ENCODE measurements around the gene TEKTIP1.

TEKTIP1 gene

DNA sequence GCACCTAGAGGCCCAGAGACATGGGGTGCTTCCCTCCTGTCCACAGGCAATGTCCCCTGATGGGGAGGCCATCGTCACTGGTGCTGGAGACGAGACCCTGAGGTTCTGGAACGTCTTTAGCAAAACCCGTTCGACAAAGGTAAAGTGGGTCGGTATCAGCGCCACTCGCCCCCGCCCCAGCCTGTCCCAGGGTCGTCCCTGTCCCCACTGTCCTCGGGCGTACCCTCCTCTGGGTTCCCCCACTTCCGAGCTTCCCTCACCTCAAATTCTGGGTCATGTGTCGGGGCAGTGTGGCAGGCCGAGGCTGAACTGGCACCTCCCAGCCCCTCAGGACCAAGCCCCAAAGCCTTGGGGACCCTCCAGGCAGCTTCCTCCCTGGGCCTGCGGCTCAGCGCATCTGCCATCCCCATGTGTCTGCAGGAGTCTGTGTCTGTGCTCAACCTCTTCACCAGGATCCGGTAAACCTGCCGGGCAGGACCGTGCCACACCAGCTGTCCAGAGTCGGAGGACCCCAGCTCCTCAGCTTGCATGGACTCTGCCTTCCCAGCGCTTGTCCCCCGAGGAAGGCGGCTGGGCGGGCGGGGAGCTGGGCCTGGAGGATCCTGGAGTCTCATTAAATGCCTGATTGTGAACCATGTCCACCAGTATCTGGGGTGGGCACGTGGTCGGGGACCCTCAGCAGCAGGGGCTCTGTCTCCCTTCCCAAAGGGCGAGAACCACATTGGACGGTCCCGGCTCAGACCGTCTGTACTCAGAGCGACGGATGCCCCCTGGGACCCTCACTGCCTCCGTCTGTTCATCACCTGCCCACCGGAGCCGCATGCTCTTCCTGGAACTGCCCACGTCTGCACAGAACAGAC is 4.4 kb upstream of the TEKTIP1 start:
- H3K27ac Mint-ChIP-seq = no peak overlapping the region
- H3K4me3 Mint-ChIP-seq = no peak overlapping the region
- no peaks in the 10 kb centered on the region for H3K9me3 Mint-ChIP-seq
- H3K36me3 Mint-ChIP-seq (ENCODE audit: low read depth) = peaks cover 16% of the 10 kb centered on the region
- no peak for DNase-seq
- TF ChIP-seq, protein P1, sequence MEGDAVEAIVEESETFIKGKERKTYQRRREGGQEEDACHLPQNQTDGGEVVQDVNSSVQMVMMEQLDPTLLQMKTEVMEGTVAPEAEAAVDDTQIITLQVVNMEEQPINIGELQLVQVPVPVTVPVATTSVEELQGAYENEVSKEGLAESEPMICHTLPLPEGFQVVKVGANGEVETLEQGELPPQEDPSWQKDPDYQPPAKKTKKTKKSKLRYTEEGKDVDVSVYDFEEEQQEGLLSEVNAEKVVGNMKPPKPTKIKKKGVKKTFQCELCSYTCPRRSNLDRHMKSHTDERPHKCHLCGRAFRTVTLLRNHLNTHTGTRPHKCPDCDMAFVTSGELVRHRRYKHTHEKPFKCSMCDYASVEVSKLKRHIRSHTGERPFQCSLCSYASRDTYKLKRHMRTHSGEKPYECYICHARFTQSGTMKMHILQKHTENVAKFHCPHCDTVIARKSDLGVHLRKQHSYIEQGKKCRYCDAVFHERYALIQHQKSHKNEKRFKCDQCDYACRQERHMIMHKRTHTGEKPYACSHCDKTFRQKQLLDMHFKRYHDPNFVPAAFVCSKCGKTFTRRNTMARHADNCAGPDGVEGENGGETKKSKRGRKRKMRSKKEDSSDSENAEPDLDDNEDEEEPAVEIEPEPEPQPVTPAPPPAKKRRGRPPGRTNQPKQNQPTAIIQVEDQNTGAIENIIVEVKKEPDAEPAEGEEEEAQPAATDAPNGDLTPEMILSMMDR (IDR thresholded peaks at IDR 0.05) = no peak
- peaks cover 5% of the 10 kb centered on the region for H3K4me1 Mint-ChIP-seq
- no peaks in the 10 kb centered on the region for H3K27me3 Mint-ChIP-seq (ENCODE audit: low read depth, poor library complexity)

DNA sequence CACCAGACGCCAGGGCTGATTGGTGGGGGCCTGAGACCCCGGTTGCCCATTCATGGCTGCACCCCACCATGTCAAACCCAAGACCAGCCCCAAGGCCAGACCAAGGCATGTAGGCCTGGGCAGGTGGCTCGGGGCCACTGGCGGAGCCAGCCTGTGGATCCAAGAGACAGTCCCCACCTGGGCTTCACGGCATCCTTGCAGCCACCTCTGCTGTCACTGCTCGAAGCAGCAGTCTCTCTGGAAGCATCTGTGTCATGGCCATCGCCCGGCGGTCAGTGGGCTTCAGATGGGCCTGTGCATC is 3.8 kb upstream of the TEKTIP1 start:
- Mint-ChIP-seq H3K9me3 (no peaks in the 10 kb centered on the region), H3K4me1 (peaks cover 6% of the 10 kb centered on the region), H3K27ac (no peak overlapping the region), H3K27me3 (ENCODE audit: low read depth, poor library complexity) (no peaks in the 10 kb centered on the region), H3K4me3 (no peak overlapping the region), H3K36me3 (ENCODE audit: low read depth) (peaks cover 19% of the 10 kb centered on the region)
- TF ChIP-seq, protein P1 (IDR thresholded peaks at IDR 0.05) = no peak
- DNase-seq = no peak

DNA sequence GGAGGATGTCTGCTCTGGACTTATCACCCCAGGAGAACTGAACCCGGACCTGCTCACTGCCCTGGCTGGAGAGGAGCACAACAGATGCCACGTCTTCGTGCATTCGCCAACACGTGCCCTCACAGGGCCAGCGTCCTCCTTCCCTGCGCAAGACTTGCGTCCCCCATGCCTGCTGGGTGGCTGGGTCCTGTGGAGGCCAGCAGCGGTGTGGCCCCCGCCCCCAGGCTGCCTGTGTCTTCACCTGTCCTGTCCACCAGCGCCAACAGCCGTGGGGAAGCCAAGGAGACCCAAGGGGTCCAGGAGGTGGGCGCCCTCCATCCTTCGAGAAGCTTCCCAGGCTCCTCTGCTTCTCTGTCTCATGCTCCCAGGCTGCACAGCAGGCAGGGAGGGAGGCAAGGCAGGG is 3.4 kb upstream of the TEKTIP1 start:
- TF ChIP-seq, protein P1 (IDR thresholded peaks at IDR 0.05) = no peak
- Mint-ChIP-seq H3K4me1 (peaks cover 6% of the 10 kb centered on the region), H3K4me3 (no peak overlapping the region), H3K27ac (no peak overlapping the region), H3K9me3 (no peaks in the 10 kb centered on the region), H3K36me3 (ENCODE audit: low read depth) (peaks cover 19% of the 10 kb centered on the region), H3K27me3 (ENCODE audit: low read depth, poor library complexity) (no peaks in the 10 kb centered on the region)
- no peak for DNase-seq

DNA sequence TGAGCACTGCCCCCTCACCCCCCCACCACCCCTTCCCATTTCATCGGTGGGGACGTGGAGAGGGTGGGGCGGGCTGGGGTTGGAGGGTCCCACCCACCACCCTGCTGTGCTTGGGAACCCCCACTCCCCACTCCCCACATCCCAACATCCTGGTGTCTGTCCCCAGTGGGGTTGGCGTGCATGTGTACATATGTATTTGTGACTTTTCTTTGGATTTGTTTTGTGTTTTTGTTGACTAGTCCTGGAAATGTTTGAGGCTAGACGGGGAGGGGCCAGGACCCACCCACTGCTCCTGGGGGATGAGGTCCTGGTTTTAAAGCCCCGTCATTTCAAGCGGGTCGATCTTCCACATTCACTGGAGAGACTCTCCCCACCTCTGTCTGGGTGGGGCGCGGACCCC is 3.0 kb upstream of the TEKTIP1 start:
- peaks cover 19% of the 10 kb centered on the region for H3K36me3 Mint-ChIP-seq (ENCODE audit: low read depth)
- H3K27ac Mint-ChIP-seq = no peak overlapping the region
- peaks cover 6% of the 10 kb centered on the region for H3K4me1 Mint-ChIP-seq
- DNase-seq = no peak
- H3K4me3 Mint-ChIP-seq = no peak overlapping the region
- TF ChIP-seq, protein P1 (IDR thresholded peaks at IDR 0.05) = no peak
- H3K27me3 Mint-ChIP-seq (ENCODE audit: low read depth, poor library complexity) = no peaks in the 10 kb centered on the region
- H3K9me3 Mint-ChIP-seq = no peaks in the 10 kb centered on the region

DNA sequence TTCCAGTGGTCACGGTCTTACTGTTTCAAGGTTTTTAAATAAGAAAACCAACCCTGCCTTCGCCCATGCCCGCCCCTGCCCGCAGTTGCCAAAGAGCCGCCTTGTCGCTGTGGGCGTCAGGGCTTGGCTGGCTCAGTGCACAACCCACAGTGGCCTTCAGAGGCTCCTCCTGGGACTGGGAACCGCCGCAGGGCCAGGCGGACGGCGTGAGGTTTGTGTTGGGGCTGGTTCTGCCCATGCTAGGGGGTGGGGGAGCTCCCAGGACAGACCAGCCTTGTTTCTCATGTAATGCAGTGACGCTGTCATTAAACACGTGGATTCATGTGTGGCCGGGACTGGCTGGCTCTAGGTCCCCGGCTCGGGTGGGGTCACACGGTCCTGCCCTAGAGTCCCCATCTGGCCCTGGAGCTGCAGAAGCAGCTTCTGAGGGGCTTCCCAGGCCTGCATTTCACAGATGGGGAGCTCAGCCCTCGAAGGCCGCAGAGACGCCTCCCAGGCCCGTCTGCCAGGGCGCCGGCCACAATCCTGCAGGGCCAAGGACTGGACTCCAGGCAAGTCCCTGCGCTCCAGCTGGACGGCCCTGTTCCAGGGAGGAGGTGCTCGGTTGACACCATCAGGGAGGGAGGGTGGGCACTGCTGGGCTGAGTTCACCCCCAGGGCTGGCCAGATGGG is 2.4 kb upstream of the TEKTIP1 start:
- Mint-ChIP-seq H3K9me3 (no peaks in the 10 kb centered on the region), H3K4me1 (peaks cover 6% of the 10 kb centered on the region), H3K4me3 (no peak overlapping the region), H3K27me3 (ENCODE audit: low read depth, poor library complexity) (no peaks in the 10 kb centered on the region), H3K27ac (no peak overlapping the region), H3K36me3 (ENCODE audit: low read depth) (peaks cover 19% of the 10 kb centered on the region)
- TF ChIP-seq, protein P1 (IDR thresholded peaks at IDR 0.05) = no peak
- no peak for DNase-seq

DNA sequence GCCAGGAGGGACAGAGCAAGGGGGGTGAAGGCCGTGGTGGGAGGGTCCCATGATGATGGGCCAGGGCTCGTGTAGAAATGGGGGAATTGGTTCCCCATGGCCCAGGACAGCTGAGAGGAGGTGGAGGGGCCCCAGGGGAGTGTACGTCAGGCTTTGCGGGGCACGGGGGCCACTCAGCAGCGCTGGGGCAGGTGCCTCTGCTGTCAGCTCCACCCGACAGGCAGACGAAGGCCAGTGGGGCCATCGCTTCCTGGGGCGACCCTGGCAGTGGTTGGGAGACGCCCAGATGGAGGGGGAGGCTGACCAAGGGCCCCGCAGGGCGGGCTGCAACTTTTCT is 1.9 kb upstream of the TEKTIP1 start:
- H3K9me3 Mint-ChIP-seq = no peaks in the 10 kb centered on the region
- peaks cover 19% of the 10 kb centered on the region for H3K36me3 Mint-ChIP-seq (ENCODE audit: low read depth)
- H3K4me3 Mint-ChIP-seq = no peak overlapping the region
- no peak overlapping the region for H3K27ac Mint-ChIP-seq
- no peak for DNase-seq
- H3K4me1 Mint-ChIP-seq = peaks cover 6% of the 10 kb centered on the region
- H3K27me3 Mint-ChIP-seq (ENCODE audit: low read depth, poor library complexity) = no peaks in the 10 kb centered on the region
- TF ChIP-seq, protein P1 (IDR thresholded peaks at IDR 0.05) = no peak

All from nephron progenitor cell (in vitro differentiated cells).